Astrocyte (in vitro differentiated cells and primary cell): Measurements from ENCODE around the gene ANO5.

Source experiments
- EZH2 ChIP-seq: IDR thresholded peaks from 2 replicates; pipeline ENCODE4 v1.6.1; 2012; ENCODE audit warnings: mild to moderate bottlenecking, low read length, inconsistent platforms; ENCODE audit not compliant: insufficient read depth
- TF ChIP-seq, protein P1 (sequence below): IDR thresholded peaks from 2 replicates; pipeline ENCODE4 v1.5.1; 2011; ENCODE audit warnings: low read depth, mild to moderate bottlenecking, inconsistent platforms, low read length, moderate library complexity; ENCODE audit not compliant: insufficient read depth

DNA sequence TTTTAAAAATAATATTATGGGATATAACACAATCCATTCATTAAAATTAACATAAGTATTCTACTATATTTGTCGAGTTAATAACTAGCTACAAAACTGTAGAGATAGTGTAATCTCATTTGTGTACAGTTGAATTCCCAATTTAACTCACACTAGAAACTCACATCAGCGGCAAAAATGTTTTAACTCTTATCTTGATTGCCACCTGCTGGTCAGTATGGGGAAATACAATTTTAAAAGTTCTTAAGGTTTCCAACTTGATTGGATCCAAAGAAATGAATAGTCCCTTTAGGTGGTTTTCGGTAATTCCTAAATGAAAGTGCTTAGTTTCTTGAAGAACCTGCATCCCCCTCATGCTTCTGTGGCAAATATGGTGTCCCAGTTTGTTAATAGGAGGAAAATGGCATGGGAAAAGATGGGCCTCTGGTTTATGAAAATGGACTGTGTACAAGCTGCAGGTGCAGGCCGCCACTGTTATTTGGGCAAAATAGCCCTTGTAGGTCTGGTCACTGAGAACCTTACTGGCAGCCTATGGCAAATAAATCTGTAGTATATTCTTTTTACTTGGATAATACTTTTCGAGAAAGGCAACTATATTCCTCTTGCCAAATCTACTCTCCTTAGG, 111.6 kb downstream of the ANO5 start:
- TF ChIP-seq, protein P1, sequence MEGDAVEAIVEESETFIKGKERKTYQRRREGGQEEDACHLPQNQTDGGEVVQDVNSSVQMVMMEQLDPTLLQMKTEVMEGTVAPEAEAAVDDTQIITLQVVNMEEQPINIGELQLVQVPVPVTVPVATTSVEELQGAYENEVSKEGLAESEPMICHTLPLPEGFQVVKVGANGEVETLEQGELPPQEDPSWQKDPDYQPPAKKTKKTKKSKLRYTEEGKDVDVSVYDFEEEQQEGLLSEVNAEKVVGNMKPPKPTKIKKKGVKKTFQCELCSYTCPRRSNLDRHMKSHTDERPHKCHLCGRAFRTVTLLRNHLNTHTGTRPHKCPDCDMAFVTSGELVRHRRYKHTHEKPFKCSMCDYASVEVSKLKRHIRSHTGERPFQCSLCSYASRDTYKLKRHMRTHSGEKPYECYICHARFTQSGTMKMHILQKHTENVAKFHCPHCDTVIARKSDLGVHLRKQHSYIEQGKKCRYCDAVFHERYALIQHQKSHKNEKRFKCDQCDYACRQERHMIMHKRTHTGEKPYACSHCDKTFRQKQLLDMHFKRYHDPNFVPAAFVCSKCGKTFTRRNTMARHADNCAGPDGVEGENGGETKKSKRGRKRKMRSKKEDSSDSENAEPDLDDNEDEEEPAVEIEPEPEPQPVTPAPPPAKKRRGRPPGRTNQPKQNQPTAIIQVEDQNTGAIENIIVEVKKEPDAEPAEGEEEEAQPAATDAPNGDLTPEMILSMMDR = peak; percentile 60
- no peak for TF ChIP-seq EZH2
